GM12864 (cell line): Measurements from ENCODE around the gene CENPP.

Experiments
- DNase-seq: peaks from one replicate; pipeline ENCODE4 v3.0.0-alpha.2; 2011; ENCODE audit warnings: low read depth
- H3K4me3 ChIP-seq: 2 replicates; pipeline ENCODE4 v1.5.1; 2011; ENCODE audit warnings: mild to moderate bottlenecking, low read depth, low read length, control low read depth
- CTCF ChIP-seq: IDR thresholded peaks from 2 replicates; pipeline ENCODE4 v1.5.1; 2011; ENCODE audit warnings: low read depth, mild to moderate bottlenecking, moderate library complexity, low read length, control low read depth, inconsistent platforms; ENCODE audit errors: missing control alignments

CENPP gene

GRCh38 chr9:92668746-92669526 lies 343.2 kb downstream of the CENPP start:
- TF ChIP-seq CTCF, result no peak
- DNase-seq, result no peak
- peak overlapping the region; percentile 94 for H3K4me3 ChIP-seq

- no peak for DNase-seq
- TF ChIP-seq CTCF, result no peak
- H3K4me3 ChIP-seq, result peak overlapping the region; percentile 94
Measured at GRCh38 chr9:92669527-92669889, 343.8 kb downstream of the CENPP start.
